GM21367 (cell line): ENCODE measurements around the gene TTC16.
"Not testable (repeated sequence)": the region's sequence is repeated elsewhere in the genome, so short reads cannot be mapped to it uniquely, and the experiment has no call there.

ENCODE experiments used
- ATAC-seq: cut with Tn5 transposase; IDR thresholded peaks from one replicate; pipeline ENCODE4 v1.9.1; 2021; ENCODE audit not compliant: unreplicated experiment

Gene TTC16

DNA sequence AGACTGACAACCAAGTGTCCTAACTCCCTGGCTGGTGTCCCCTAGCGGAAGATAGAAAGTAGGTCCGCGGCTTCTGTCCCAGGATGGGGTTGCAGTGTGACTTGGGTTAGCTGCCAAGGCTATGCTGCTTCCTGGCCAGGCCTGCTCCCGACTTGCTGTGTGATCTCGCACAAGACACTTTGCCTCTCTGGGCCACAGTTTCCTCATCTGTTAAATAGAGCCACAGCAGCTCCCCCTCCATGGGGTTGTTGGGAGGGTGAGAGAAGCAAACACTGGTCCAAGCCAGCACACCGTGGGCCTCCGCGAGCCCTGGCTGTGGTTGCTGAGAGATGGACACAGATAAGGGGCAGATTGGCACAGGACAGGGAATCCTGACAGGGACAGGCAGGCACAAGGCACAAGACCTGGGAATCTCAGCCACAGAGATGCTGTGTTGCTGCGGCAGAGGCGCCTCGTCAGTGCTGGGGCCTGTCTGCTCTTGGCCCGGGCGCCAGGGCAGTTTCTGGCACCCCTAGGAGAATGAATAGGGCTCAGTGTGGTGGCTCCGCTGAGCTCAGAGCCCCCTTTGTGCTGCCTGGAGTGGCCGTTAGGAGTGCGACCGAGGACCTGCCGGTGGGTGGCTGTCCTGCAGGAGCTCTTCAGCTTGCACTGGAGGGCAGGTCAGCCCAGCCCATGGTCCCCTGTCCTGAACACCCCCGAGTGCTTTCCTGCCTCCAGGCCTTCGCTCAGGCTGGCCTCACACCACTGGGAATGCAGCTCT lies 64.4 kb downstream of the TTC16 start:
- ATAC-seq: no peak

GRCh38 chr9:127780909-127781308 lies 65.0 kb downstream of the TTC16 start:
- ATAC-seq: not testable (repeated sequence)
